Activated T-helper 1 cell treated with anti-CD3 and anti-CD28 coated beads, Interleukin-12 subunit alpha, Interleukin-12 subunit beta, Interleukin-2, Interleukin-4 antibody, amounts not matched to agents 30 ng/mL and 10 ng/mL and 1 ng/mL, durations not matched to agents 14 hours and 24 hours and 36 hours (primary cell): ENCODE measurements around the gene UROC1. TPM values are rescaled to one million over a fixed set of nuclear protein-coding genes. Genes with fewer than 3 reads are reported as not detected.
A peak's percentile ranks its signal among the peaks of the same experiment; 100 is the strongest.

Source experiments
- DNase-seq: peaks from one replicate; pipeline ENCODE4 v3.0.0; 2021; ENCODE audit warnings: low spot score
- H3K27ac Mint-ChIP-seq: one replicate; pipeline ENCODE4 v1.8.0; 2021; ENCODE audit warnings: mild to moderate bottlenecking, mixed read lengths
- H3K27me3 Mint-ChIP-seq: one replicate; pipeline ENCODE4 v1.8.0; 2022; ENCODE audit warnings: mild to moderate bottlenecking, moderate library complexity, mixed read lengths; ENCODE audit not compliant: insufficient read depth
- H3K36me3 Mint-ChIP-seq: one replicate; pipeline ENCODE4 v1.8.0; 2021; ENCODE audit warnings: low read depth, mixed read lengths
- H3K4me1 Mint-ChIP-seq: one replicate; pipeline ENCODE4 v1.8.0; 2021; ENCODE audit warnings: low read depth, mixed read lengths
- H3K4me3 Mint-ChIP-seq: one replicate; pipeline ENCODE4 v1.8.0; 2021; ENCODE audit warnings: mild to moderate bottlenecking, moderate library complexity, mixed read lengths
- H3K9me3 Mint-ChIP-seq: one replicate; pipeline ENCODE4 v1.8.0; 2021; ENCODE audit warnings: mixed read lengths
- intact Hi-C: fragments of 100-400 bp; cut with micrococcal nuclease; formaldehyde crosslinking; loops from one replicate; pipeline ENCODE4 v1.15.1; 2024
- total RNA-seq: library from RNA; stranded (reverse); gene quantifications from 2 replicates; pipeline ENCODE4 v1.2.3, GENCODE V29; 2022

UROC1 gene
- total RNA-seq, 1 donor from 2014 or later: not detected

GRCh38 chr3:126488185-126488584 lies 29.4 kb downstream of the UROC1 start:
- no peak for DNase-seq
- no peak overlapping the region for H3K27ac Mint-ChIP-seq
- peaks cover 11% of the 10 kb centered on the region for H3K4me1 Mint-ChIP-seq
- intact Hi-C loops: no loop called here
- H3K9me3 Mint-ChIP-seq: no peaks in the 10 kb centered on the region
- H3K27me3 Mint-ChIP-seq: peaks cover 2% of the 10 kb centered on the region
- no peaks in the 10 kb centered on the region for H3K36me3 Mint-ChIP-seq
- H3K4me3 Mint-ChIP-seq: no peak overlapping the region

- intact Hi-C loops: no loop called here
- Mint-ChIP-seq H3K36me3 (no peaks in the 10 kb centered on the region), H3K4me3 (no peak overlapping the region), H3K9me3 (no peaks in the 10 kb centered on the region), H3K27ac (peak overlapping the region; percentile 72), H3K27me3 (peaks cover 2% of the 10 kb centered on the region), H3K4me1 (peaks cover 11% of the 10 kb centered on the region)
- no peak for DNase-seq
Measured at GRCh38 chr3:126487151-126487771, 30.3 kb downstream of the UROC1 start.

- H3K36me3 Mint-ChIP-seq: no peaks in the 10 kb centered on the region
- no peak for DNase-seq
- H3K27me3 Mint-ChIP-seq: peaks cover 2% of the 10 kb centered on the region
- H3K27ac Mint-ChIP-seq: peak overlapping the region; percentile 34
- intact Hi-C loops: no loop called here
- peak overlapping the region; percentile 22 for H3K4me3 Mint-ChIP-seq
- H3K4me1 Mint-ChIP-seq: peaks cover 11% of the 10 kb centered on the region
- no peaks in the 10 kb centered on the region for H3K9me3 Mint-ChIP-seq
Measured at GRCh38 chr3:126486360-126486847, 31.2 kb downstream of the UROC1 start.

GRCh38 chr3:126485956-126486355 lies 31.6 kb downstream of the UROC1 start:
- peaks cover 11% of the 10 kb centered on the region for H3K4me1 Mint-ChIP-seq
- H3K9me3 Mint-ChIP-seq: no peaks in the 10 kb centered on the region
- H3K4me3 Mint-ChIP-seq: no peak overlapping the region
- peaks cover 2% of the 10 kb centered on the region for H3K27me3 Mint-ChIP-seq
- H3K36me3 Mint-ChIP-seq: no peaks in the 10 kb centered on the region
- intact Hi-C loops: no loop called here
- H3K27ac Mint-ChIP-seq: peak overlapping the region; percentile 34
- no peak for DNase-seq

GRCh38 chr3:126485176-126485897 lies 32.2 kb downstream of the UROC1 start:
- DNase-seq: no peak
- intact Hi-C loops: no loop called here

GRCh38 chr3:126484662-126485061 lies 32.9 kb downstream of the UROC1 start:
- Mint-ChIP-seq H3K9me3 (no peaks in the 10 kb centered on the region), H3K4me3 (no peak overlapping the region), H3K27me3 (peaks cover 4% of the 10 kb centered on the region), H3K36me3 (no peaks in the 10 kb centered on the region), H3K27ac (no peak overlapping the region), H3K4me1 (peaks cover 11% of the 10 kb centered on the region)
- DNase-seq: no peak
- intact Hi-C loops: no loop called here

More at GRCh38 chr3:126485176-126485897, 32.2 kb downstream of the UROC1 start:
- Mint-ChIP-seq H3K27me3 (peaks cover 4% of the 10 kb centered on the region), H3K4me3 (no peak overlapping the region), H3K27ac (no peak overlapping the region), H3K36me3 (no peaks in the 10 kb centered on the region), H3K9me3 (no peaks in the 10 kb centered on the region), H3K4me1 (peaks cover 11% of the 10 kb centered on the region)

- DNase-seq: no peak
- H3K27me3 Mint-ChIP-seq: peaks cover 4% of the 10 kb centered on the region
- H3K9me3 Mint-ChIP-seq: no peaks in the 10 kb centered on the region
- intact Hi-C loops: no loop called here
- H3K4me1 Mint-ChIP-seq: peaks cover 11% of the 10 kb centered on the region
- H3K27ac Mint-ChIP-seq: no peak overlapping the region
- H3K4me3 Mint-ChIP-seq: no peak overlapping the region
- no peaks in the 10 kb centered on the region for H3K36me3 Mint-ChIP-seq
Measured at GRCh38 chr3:126484148-126484547, 33.4 kb downstream of the UROC1 start.

GRCh38 chr3:126483321-126483761 lies 34.2 kb downstream of the UROC1 start:
- intact Hi-C loops: no loop called here
- H3K36me3 Mint-ChIP-seq: no peaks in the 10 kb centered on the region
- no peak for DNase-seq
- no peaks in the 10 kb centered on the region for H3K9me3 Mint-ChIP-seq
- peaks cover 11% of the 10 kb centered on the region for H3K4me1 Mint-ChIP-seq
- no peak overlapping the region for H3K4me3 Mint-ChIP-seq
- H3K27me3 Mint-ChIP-seq: peaks cover 4% of the 10 kb centered on the region
- H3K27ac Mint-ChIP-seq: no peak overlapping the region

GRCh38 chr3:126482503-126483255 lies 34.9 kb downstream of the UROC1 start:
- DNase-seq: no peak
- intact Hi-C loops: no loop called here
- Mint-ChIP-seq H3K27ac (no peak overlapping the region), H3K4me1 (peaks cover 11% of the 10 kb centered on the region), H3K9me3 (no peaks in the 10 kb centered on the region), H3K27me3 (peaks cover 4% of the 10 kb centered on the region), H3K4me3 (no peak overlapping the region), H3K36me3 (no peaks in the 10 kb centered on the region)

GRCh38 chr3:126481808-126482502 lies 35.6 kb downstream of the UROC1 start:
- no peak overlapping the region for H3K27ac Mint-ChIP-seq
- no peak for DNase-seq
- peaks cover 4% of the 10 kb centered on the region for H3K27me3 Mint-ChIP-seq
- no peaks in the 10 kb centered on the region for H3K36me3 Mint-ChIP-seq
- intact Hi-C loops: no loop called here
- peaks cover 8% of the 10 kb centered on the region for H3K4me1 Mint-ChIP-seq
- H3K9me3 Mint-ChIP-seq: no peaks in the 10 kb centered on the region
- H3K4me3 Mint-ChIP-seq: no peak overlapping the region

GRCh38 chr3:126480861-126481260 lies 36.7 kb downstream of the UROC1 start:
- DNase-seq: no peak
- Mint-ChIP-seq H3K27me3 (peaks cover 4% of the 10 kb centered on the region), H3K9me3 (no peaks in the 10 kb centered on the region), H3K4me3 (no peak overlapping the region), H3K4me1 (no peaks in the 10 kb centered on the region), H3K27ac (no peak overlapping the region), H3K36me3 (no peaks in the 10 kb centered on the region)
- intact Hi-C loops: no loop called here

- Mint-ChIP-seq H3K9me3 (no peaks in the 10 kb centered on the region), H3K27me3 (peaks cover 4% of the 10 kb centered on the region)
- intact Hi-C loops: no loop called here
Measured at GRCh38 chr3:126480206-126480605, 37.4 kb downstream of the UROC1 start.

More at GRCh38 chr3:126480206-126480605, 37.4 kb downstream of the UROC1 start:
- Mint-ChIP-seq H3K36me3 (no peaks in the 10 kb centered on the region), H3K4me3 (no peak overlapping the region), H3K27ac (no peak overlapping the region), H3K4me1 (no peaks in the 10 kb centered on the region)
- no peak for DNase-seq
